ENCODE results near the gene CYBRD1. TPM values are rescaled to one million over a fixed set of nuclear protein-coding genes. Genes with fewer than 3 reads are reported as not detected.

The CYBRD1 gene
- total RNA-seq, 1 experiment from 2014 or later, result 7.9 TPM

DNA sequence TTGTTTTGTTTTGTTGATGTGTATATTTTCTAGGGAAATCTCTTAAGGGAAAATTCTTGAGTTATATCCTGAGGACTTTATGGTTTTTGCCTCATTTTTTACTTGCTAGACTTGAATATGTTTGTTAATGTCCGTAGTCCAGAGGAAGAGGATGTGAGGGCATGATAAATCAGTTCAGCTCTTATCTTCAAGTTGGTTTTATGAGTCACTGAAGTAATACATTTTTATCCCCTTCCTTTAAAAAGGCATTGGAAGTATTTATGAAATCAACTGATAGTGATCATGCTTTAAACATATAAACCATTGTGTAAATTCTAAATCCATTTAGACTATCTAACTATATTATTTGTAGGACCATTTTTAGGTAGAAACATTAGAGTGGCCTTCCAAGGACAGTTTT, 43.9 kb upstream of the CYBRD1 start:
- no peak for TF ChIP-seq JAZF1 (CRISPR knock-in tag; IDR thresholded peaks at IDR 0.05)
- no peak for TF ChIP-seq ELF4 (CRISPR knock-in tag; IDR thresholded peaks at IDR 0.05; ENCODE audit: low read depth)
- TF ChIP-seq, protein P1, sequence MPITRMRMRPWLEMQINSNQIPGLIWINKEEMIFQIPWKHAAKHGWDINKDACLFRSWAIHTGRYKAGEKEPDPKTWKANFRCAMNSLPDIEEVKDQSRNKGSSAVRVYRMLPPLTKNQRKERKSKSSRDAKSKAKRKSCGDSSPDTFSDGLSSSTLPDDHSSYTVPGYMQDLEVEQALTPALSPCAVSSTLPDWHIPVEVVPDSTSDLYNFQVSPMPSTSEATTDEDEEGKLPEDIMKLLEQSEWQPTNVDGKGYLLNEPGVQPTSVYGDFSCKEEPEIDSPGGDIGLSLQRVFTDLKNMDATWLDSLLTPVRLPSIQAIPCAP (CRISPR knock-in tag; IDR thresholded peaks at IDR 0.05), result no peak
- TF ChIP-seq SMAD4 (CRISPR knock-in tag; IDR thresholded peaks at IDR 0.05), result no peak
- TF ChIP-seq, protein P2, sequence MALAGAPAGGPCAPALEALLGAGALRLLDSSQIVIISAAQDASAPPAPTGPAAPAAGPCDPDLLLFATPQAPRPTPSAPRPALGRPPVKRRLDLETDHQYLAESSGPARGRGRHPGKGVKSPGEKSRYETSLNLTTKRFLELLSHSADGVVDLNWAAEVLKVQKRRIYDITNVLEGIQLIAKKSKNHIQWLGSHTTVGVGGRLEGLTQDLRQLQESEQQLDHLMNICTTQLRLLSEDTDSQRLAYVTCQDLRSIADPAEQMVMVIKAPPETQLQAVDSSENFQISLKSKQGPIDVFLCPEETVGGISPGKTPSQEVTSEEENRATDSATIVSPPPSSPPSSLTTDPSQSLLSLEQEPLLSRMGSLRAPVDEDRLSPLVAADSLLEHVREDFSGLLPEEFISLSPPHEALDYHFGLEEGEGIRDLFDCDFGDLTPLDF (CRISPR knock-in tag; IDR thresholded peaks at IDR 0.05), result no peak
- TF ChIP-seq PRRX2 (CRISPR knock-in tag; IDR thresholded peaks at IDR 0.05), result no peak
- TF ChIP-seq GABPB1 (CRISPR knock-in tag; IDR thresholded peaks at IDR 0.05), result no peak
- TF ChIP-seq FOXK1 (CRISPR knock-in tag; IDR thresholded peaks at IDR 0.05), result no peak
- TF ChIP-seq ZNF423 (CRISPR knock-in tag; IDR thresholded peaks at IDR 0.05), result no peak
- TF ChIP-seq, protein P3, sequence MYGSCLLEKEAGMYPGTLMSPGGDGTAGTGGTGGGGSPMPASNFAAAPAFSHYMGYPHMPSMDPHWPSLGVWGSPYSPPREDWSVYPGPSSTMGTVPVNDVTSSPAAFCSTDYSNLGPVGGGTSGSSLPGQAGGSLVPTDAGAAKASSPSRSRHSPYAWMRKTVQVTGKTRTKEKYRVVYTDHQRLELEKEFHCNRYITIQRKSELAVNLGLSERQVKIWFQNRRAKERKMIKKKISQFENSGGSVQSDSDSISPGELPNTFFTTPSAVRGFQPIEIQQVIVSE (CRISPR knock-in tag; IDR thresholded peaks at IDR 0.05; ENCODE audit: borderline replicate concordance), result no peak
- no peak for TF ChIP-seq ZBTB21 (CRISPR knock-in tag; IDR thresholded peaks at IDR 0.05; ENCODE audit: borderline replicate concordance)
- H3K27me3 Mint-ChIP-seq (ENCODE audit: low read depth), result no peaks in the 10 kb centered on the region
- ATAC-seq (no peak), DNase-seq (ENCODE audit: low spot score) (no peak)
- ChIA-PET CTCF (no interaction called here), POLR2A (no interaction called here)
- peaks cover 32% of the 10 kb centered on the region for H3K36me3 Mint-ChIP-seq
- H3K4me3 Mint-ChIP-seq, result no peak overlapping the region
- H3K4me1 Mint-ChIP-seq, result peaks cover 17% of the 10 kb centered on the region
- H3K27ac Mint-ChIP-seq, result no peak overlapping the region
- H3K9me3 Mint-ChIP-seq, result no peaks in the 10 kb centered on the region

DNA sequence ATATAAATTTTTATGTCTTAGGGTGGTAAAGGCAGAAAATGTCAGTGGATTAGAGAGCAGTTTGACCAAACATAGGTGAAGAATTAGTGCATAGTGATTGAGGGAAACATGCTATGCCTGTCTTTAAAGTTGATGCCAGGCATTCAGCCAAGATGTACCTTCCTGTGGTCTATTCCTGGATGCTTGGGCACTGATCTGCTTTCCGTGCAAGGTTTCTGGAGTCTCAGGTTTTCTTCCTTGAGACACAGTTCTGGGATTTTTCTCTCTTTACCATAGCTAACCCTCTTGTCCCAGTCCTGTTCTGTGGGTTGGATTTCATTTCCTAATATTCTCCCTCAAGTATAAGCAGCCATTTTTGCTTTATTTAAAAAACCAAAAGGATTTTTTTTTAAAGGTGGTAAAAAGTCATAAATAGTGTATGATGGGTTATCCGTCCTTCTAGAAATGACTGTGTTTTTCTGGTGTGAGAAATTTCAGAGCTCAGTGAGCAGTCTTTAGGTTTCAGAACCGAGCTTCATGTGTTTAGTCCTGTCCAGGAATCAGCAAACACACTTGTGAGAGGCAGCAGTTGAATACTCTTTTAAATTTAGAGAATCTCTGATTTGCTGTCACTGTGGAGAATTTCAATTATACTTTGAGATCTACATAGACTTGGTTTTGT, 43.0 kb upstream of the CYBRD1 start:
- CTCF ChIA-PET, result interaction anchor here (1.1 kb wide), 1 partner anchor 12 kb away, joined by 4 read pairs; no protein-coding TSS in a partner anchor

More for the DNA sequence above, 43.0 kb upstream of the CYBRD1 start:
- POLR2A ChIA-PET, result no interaction called here
- TF ChIP-seq ZNF671 (CRISPR knock-in tag; IDR thresholded peaks at IDR 0.05) (no peak), TCF7 (CRISPR knock-in tag; IDR thresholded peaks at IDR 0.05; ENCODE audit: low read depth) (no peak), ZNF121 (CRISPR knock-in tag; IDR thresholded peaks at IDR 0.05) (no peak), NR1H2 (CRISPR knock-in tag; IDR thresholded peaks at IDR 0.05) (no peak), SP1 (CRISPR knock-in tag; conservative IDR thresholded peaks at IDR 0.05) (no peak), MXD4 (CRISPR knock-in tag; IDR thresholded peaks at IDR 0.05; ENCODE audit: borderline replicate concordance) (no peak), ATF1 (CRISPR knock-in tag; IDR thresholded peaks at IDR 0.05) (no peak)
- TF ChIP-seq, protein P2 (CRISPR knock-in tag; IDR thresholded peaks at IDR 0.05), result no peak
- TF ChIP-seq, protein P4, sequence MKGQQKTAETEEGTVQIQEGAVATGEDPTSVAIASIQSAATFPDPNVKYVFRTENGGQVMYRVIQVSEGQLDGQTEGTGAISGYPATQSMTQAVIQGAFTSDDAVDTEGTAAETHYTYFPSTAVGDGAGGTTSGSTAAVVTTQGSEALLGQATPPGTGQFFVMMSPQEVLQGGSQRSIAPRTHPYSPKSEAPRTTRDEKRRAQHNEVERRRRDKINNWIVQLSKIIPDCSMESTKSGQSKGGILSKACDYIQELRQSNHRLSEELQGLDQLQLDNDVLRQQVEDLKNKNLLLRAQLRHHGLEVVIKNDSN (CRISPR knock-in tag; IDR thresholded peaks at IDR 0.05), result no peak
- TF ChIP-seq, protein P5, sequence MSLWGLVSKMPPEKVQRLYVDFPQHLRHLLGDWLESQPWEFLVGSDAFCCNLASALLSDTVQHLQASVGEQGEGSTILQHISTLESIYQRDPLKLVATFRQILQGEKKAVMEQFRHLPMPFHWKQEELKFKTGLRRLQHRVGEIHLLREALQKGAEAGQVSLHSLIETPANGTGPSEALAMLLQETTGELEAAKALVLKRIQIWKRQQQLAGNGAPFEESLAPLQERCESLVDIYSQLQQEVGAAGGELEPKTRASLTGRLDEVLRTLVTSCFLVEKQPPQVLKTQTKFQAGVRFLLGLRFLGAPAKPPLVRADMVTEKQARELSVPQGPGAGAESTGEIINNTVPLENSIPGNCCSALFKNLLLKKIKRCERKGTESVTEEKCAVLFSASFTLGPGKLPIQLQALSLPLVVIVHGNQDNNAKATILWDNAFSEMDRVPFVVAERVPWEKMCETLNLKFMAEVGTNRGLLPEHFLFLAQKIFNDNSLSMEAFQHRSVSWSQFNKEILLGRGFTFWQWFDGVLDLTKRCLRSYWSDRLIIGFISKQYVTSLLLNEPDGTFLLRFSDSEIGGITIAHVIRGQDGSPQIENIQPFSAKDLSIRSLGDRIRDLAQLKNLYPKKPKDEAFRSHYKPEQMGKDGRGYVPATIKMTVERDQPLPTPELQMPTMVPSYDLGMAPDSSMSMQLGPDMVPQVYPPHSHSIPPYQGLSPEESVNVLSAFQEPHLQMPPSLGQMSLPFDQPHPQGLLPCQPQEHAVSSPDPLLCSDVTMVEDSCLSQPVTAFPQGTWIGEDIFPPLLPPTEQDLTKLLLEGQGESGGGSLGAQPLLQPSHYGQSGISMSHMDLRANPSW (CRISPR knock-in tag; conservative IDR thresholded peaks at IDR 0.05; ENCODE audit: low read depth), result no peak
- no peak overlapping the region for H3K4me3 Mint-ChIP-seq
- no peak for DNase-seq (ENCODE audit: low spot score)
- H3K9me3 Mint-ChIP-seq, result no peaks in the 10 kb centered on the region
- H3K36me3 Mint-ChIP-seq, result peaks cover 27% of the 10 kb centered on the region
- no peak overlapping the region for H3K27ac Mint-ChIP-seq
- peaks cover 17% of the 10 kb centered on the region for H3K4me1 Mint-ChIP-seq
- no peak for ATAC-seq
- H3K27me3 Mint-ChIP-seq (ENCODE audit: low read depth), result no peaks in the 10 kb centered on the region

All from WTC11 (cell line).